PC-3 (cell line): ENCODE measurements around the gene FGD3. TPM values are rescaled to one million over a fixed set of nuclear protein-coding genes. Genes with fewer than 3 reads are reported as not detected.

Experiments
- ATAC-seq: fragments of 200-7000 bp; cut with Tn5 transposase; 2 replicates; pipeline ENCODE4 v1.9.1; 2020; ENCODE audit warnings: mild to moderate bottlenecking, moderate library complexity
- BruUV-seq: library from RNA; stranded (reverse); fragments of 400-500 nt; replicated peaks from 2 replicates; lab custom pipeline; 2021; lab: Mats Ljungman, UMichigan
- CTCF ChIA-PET: fragments of 300-600 bp; sonication (Branson Sonifier 250); formaldehyde crosslinking; loops from one replicate; lab custom pipeline; 2022; ENCODE audit warnings: antibody characterized with exemption; lab: Charles Lee
- POLR2A ChIA-PET: fragments of 300-600 bp; sonication (Branson Sonifier 250); formaldehyde crosslinking; loops from one replicate; lab custom pipeline; 2022; ENCODE audit warnings: antibody characterized with exemption; ENCODE audit not compliant: unreplicated experiment; lab: Charles Lee
- DNase-seq: peaks from one replicate; pipeline ENCODE4 v3.0.0-alpha.2; 2015
- H2AFZ ChIP-seq: fragments of 300-600 bp; sonication (generic); 2 replicates; pipeline ENCODE4 v1.6.0; 2016; ENCODE audit warnings: antibody characterized with exemption, low read length
- H3F3A ChIP-seq: fragments of 300-600 bp; sonication (generic); one replicate; pipeline ENCODE4 v1.6.0; 2017; ENCODE audit warnings: antibody characterized with exemption, low read length, control low read depth, mild to moderate bottlenecking; ENCODE audit not compliant: unreplicated experiment
- H3K27ac ChIP-seq: fragments of 300-600 bp; sonication (generic); 2 replicates; pipeline ENCODE4 v1.5.1; 2016; ENCODE audit warnings: mild to moderate bottlenecking, low read length
- H3K27me3 ChIP-seq: fragments of 300-600 bp; sonication (generic); 2 replicates; pipeline ENCODE4 v1.6.1; 2016; ENCODE audit warnings: low read length, mixed read lengths
- H3K36me3 ChIP-seq: fragments of 300-600 bp; sonication (generic); 2 replicates; pipeline ENCODE4 v1.6.1; 2016; ENCODE audit warnings: low read depth, mixed run types, low read length, mixed read lengths
- H3K4me1 ChIP-seq: fragments of 300-600 bp; sonication (generic); 2 replicates; pipeline ENCODE4 v1.5.1; 2016; ENCODE audit warnings: low read length; ENCODE audit not compliant: insufficient read depth
- H3K4me2 ChIP-seq: fragments of 300-600 bp; sonication (generic); 2 replicates; pipeline ENCODE4 v1.6.0; 2016; ENCODE audit warnings: low read length
- H3K4me3 ChIP-seq: fragments of 300-600 bp; sonication (generic); 2 replicates; pipeline ENCODE4 v1.5.1; 2016; ENCODE audit warnings: mild to moderate bottlenecking, low read length, mixed read lengths
- H3K79me2 ChIP-seq: fragments of 300-600 bp; sonication (generic); 2 replicates; pipeline ENCODE4 v1.6.1; 2017; ENCODE audit warnings: low read length, mixed read lengths
- H3K9ac ChIP-seq: fragments of 300-600 bp; sonication (generic); 2 replicates; pipeline ENCODE4 v1.6.0; 2016; ENCODE audit warnings: mild to moderate bottlenecking, low read length
- H3K9me2 ChIP-seq: fragments of 300-600 bp; sonication (generic); replicated peaks from 2 replicates; pipeline ENCODE4 v1.6.1; 2016; ENCODE audit warnings: mixed run types, low read length, mixed read lengths
- H3K9me3 ChIP-seq: fragments of 300-600 bp; sonication (generic); 2 replicates; pipeline ENCODE4 v1.6.1; 2016; ENCODE audit warnings: low read length, mixed read lengths
- H4K20me1 ChIP-seq: fragments of 300-600 bp; sonication (generic); 2 replicates; pipeline ENCODE4 v1.6.1; 2016; ENCODE audit warnings: low read length, mixed read lengths
- CTCF ChIP-seq: fragments of 300-600 bp; sonication (generic); conservative IDR thresholded peaks from 2 replicates; pipeline ENCODE4 v1.5.1; 2017; ENCODE audit warnings: antibody characterized with exemption, low read depth, mild to moderate bottlenecking, low read length
- EZH2 ChIP-seq: fragments of 300-600 bp; sonication (generic); IDR thresholded peaks from one replicate; pipeline ENCODE4 v1.6.1; 2017; ENCODE audit warnings: antibody characterized with exemption, mild to moderate bottlenecking, low read length; ENCODE audit not compliant: unreplicated experiment
- EZH2phosphoT487 ChIP-seq: fragments of 300-600 bp; sonication (generic); IDR thresholded peaks from 2 replicates; pipeline ENCODE4 v1.6.1; 2018; ENCODE audit warnings: mild to moderate bottlenecking, antibody characterized with exemption, low read length, borderline replicate concordance
- intact Hi-C: fragments of 100-400 bp; cut with micrococcal nuclease; formaldehyde crosslinking; loops from 2 replicates; pipeline ENCODE4 v1.9.0; 2023
- total RNA-seq: library from RNA; depleted of rRNA; stranded (reverse); fragments of >200 nt; gene quantifications from 2 replicates; pipeline ENCODE4 v1.2.3, GENCODE V29; 2014

Gene FGD3
- total RNA-seq, 1 experiment from 2014 or later = 5.4 TPM

- ChIA-PET CTCF (no interaction called here), POLR2A (no interaction called here)
- no peak overlapping the region for H3K4me3 ChIP-seq
- H3K27ac ChIP-seq = no peak overlapping the region
- H3F3A ChIP-seq = no peaks in the 10 kb centered on the region
- no peaks in the 10 kb centered on the region for H3K27me3 ChIP-seq
- ATAC-seq (no peak), DNase-seq (no peak)
- intact Hi-C loops = no loop called here
- H3K9me3 ChIP-seq = no peaks in the 10 kb centered on the region; the same call in 1 of the 2 replicates
- BruUV-seq = no TSS peak
- no peaks in the 10 kb centered on the region for H3K79me2 ChIP-seq
- TF ChIP-seq CTCF (no peak), EZH2 (no peak), EZH2phosphoT487 (no peak)
- H3K9me2 ChIP-seq = no peaks in the 10 kb centered on the region
- no peak overlapping the region for H3K4me2 ChIP-seq
- no peaks in the 10 kb centered on the region for H3K36me3 ChIP-seq
- H3K4me1 ChIP-seq = no peaks in the 10 kb centered on the region
- no peaks in the 10 kb centered on the region for H4K20me1 ChIP-seq
- no peak overlapping the region for H2AFZ ChIP-seq
- no peak overlapping the region for H3K9ac ChIP-seq
Observed at GRCh38 chr9:92964607-92965060, 17.3 kb downstream of the FGD3 start.

GRCh38 chr9:92965061-92965758 is 17.9 kb downstream of the FGD3 start:
- ChIA-PET POLR2A (no interaction called here), CTCF (no interaction called here)
- no peaks in the 10 kb centered on the region for H3F3A ChIP-seq
- no peak overlapping the region for H3K4me2 ChIP-seq
- no peak for ATAC-seq
- H3K27me3 ChIP-seq = no peaks in the 10 kb centered on the region
- no TSS peak for BruUV-seq
- no peak overlapping the region for H3K9ac ChIP-seq
- intact Hi-C loops = no loop called here
- no peaks in the 10 kb centered on the region for H4K20me1 ChIP-seq
- no peak overlapping the region for H2AFZ ChIP-seq
- TF ChIP-seq EZH2phosphoT487 (no peak), CTCF (no peak), EZH2 (no peak)
- H3K36me3 ChIP-seq = no peaks in the 10 kb centered on the region
- no peaks in the 10 kb centered on the region for H3K79me2 ChIP-seq
- no peak overlapping the region for H3K27ac ChIP-seq
- no peaks in the 10 kb centered on the region for H3K4me1 ChIP-seq
- H3K9me3 ChIP-seq = no peaks in the 10 kb centered on the region; the same call in 1 of the 2 replicates
- no peaks in the 10 kb centered on the region for H3K9me2 ChIP-seq
- no peak overlapping the region for H3K4me3 ChIP-seq
- DNase-seq = no peak
